ENCODE results near the gene GGA1. TPM values are rescaled to one million over a fixed set of nuclear protein-coding genes. Genes with fewer than 3 reads are reported as not detected.

The GGA1 gene
- total and polyA plus RNA-seq, 2 of the 4 experiments (the other 2 are of a cell fraction), result 17.2 to 48.5 TPM

- H2BK15ac ChIP-seq (ENCODE audit: low read depth, low read length), result 0 out of 3 replicates have a peak overlapping the region, but pooled peaks have one; percentile 56
- DNase-seq (no peak), ATAC-seq (ENCODE audit: low read depth) (peak; percentile 1)
- H3K4me3 ChIP-seq (ENCODE audit: insufficient read depth, low read depth, low read length), result peak overlapping the region; percentile 92
- peak overlapping the region; percentile 98 for H2BK5ac ChIP-seq (ENCODE audit: low read depth, low read length, poor library complexity, severe bottlenecking)
- H4K5ac ChIP-seq (ENCODE audit: low read depth, low read length), result peak overlapping the region; percentile 93
- H3K79me1 ChIP-seq (ENCODE audit: low read depth in 1 of 2, low read length in 2 of 2), result peaks cover 12 to 62% of the 10 kb centered on the region in 2 experiments; a peak in 3 of 4 replicates
- H3K36me3 ChIP-seq (ENCODE audit: control insufficient read depth, insufficient read depth, low read length), result peaks cover 28% of the 10 kb centered on the region
- H3K23ac ChIP-seq (ENCODE audit: low read depth, low read length), result peak overlapping the region; percentile 100
- H3K27me3 ChIP-seq (ENCODE audit: control insufficient read depth, insufficient read depth, low read length), result no peaks in the 10 kb centered on the region
- H2BK20ac ChIP-seq (ENCODE audit: low read depth, low read length), result peak overlapping the region; percentile 24
- H2AFZ ChIP-seq (replicated peaks; ENCODE audit: low read length, poor library complexity), result peak overlapping the region; percentile 77
- peak overlapping the region; percentile 100 for H3K56ac ChIP-seq (ENCODE audit: extremely low read depth, insufficient read depth, low read length)
- peaks cover 15% of the 10 kb centered on the region for H3K4me1 ChIP-seq (ENCODE audit: control insufficient read depth, insufficient read depth, low read length)
- H3K9me3 ChIP-seq (ENCODE audit: control insufficient read depth, insufficient read depth, low read length), result no peaks in the 10 kb centered on the region
- intact Hi-C loops (cut with micrococcal nuclease), result loop anchor here (1.0 to 5.0 kb wide), 2 partner anchors 33 to 129 kb away; no protein-coding TSS in a partner anchor
- H3K18ac ChIP-seq (ENCODE audit: low read depth, low read length), result peak overlapping the region; percentile 87
- peak overlapping the region; percentile 87 for H2BK120ac ChIP-seq (ENCODE audit: low read depth, low read length)
- H2AK5ac ChIP-seq (ENCODE audit: low read depth, low read length), result peak overlapping the region; percentile 99
- H2AK9ac ChIP-seq (replicated peaks; ENCODE audit: low read depth, low read length, poor library complexity), result peak overlapping the region; percentile 100
- no peaks in the 10 kb centered on the region; the same call in 1 of the 2 replicates for H3K9me1 ChIP-seq (ENCODE audit: insufficient read depth, low read length)
- peak overlapping the region; percentile 98 for H4K91ac ChIP-seq (ENCODE audit: insufficient read depth, low read depth, low read length)
- TF ChIP-seq ELK1 (IDR thresholded peaks at IDR 0.05; ENCODE audit: borderline replicate concordance, low read depth, low read length) (no peak), RAD21 (IDR thresholded peaks at IDR 0.05; ENCODE audit: low read length) (no peak), CHD1 (IDR thresholded peaks at IDR 0.05; ENCODE audit: low read depth, low read length) (peak; percentile 88; the same call in 1 of the 2 replicates)
- TSS peak; percentile 62 for BruUV-seq (replicated peaks)
- CTCF ChIA-PET, result interaction anchor here (1.2 kb wide), 1 partner anchor 18 kb away, joined by 4 read pairs; no protein-coding TSS in a partner anchor
- dilution Hi-C loops (cut with HindIII; ENCODE audit: low sequenced_read_pairs, unreplicated experiment), result no loop called here
- H3K4me2 ChIP-seq (ENCODE audit: low read depth, low read length), result peak overlapping the region; percentile 89
- POLR2A ChIA-PET (ENCODE audit: unreplicated experiment), result interaction anchor here (0.7 to 2.8 kb wide), 6 partner anchors 17 to 65 kb away, joined by 3 to 14 read pairs (median 4); partner anchors contain the start of gene PDXP
- H4K8ac ChIP-seq (ENCODE audit: low read depth in 2 of 2, low read length in 2 of 2), result peak overlapping the region; percentile 89 to 93
- H3K14ac ChIP-seq (replicated peaks; ENCODE audit: low read depth, low read length), result peak overlapping the region; percentile 100
- H4K20me1 ChIP-seq (ENCODE audit: insufficient read depth, low read length), result peaks cover 61% of the 10 kb centered on the region
- peak overlapping the region; percentile 98 for H3K27ac ChIP-seq (ENCODE audit: insufficient read depth, low read length)
- in situ Hi-C loops (cut with MboI; ENCODE audit: low sequenced_read_pairs), result no loop called here
- WGBS, 2 experiments (ENCODE audit: extremely low coverage in 2 of 2, insufficient read length in 1 of 2), result no CpG with 5 or more reads among the region's 17 CpGs
- peak overlapping the region; percentile 97 for H3K9ac ChIP-seq (ENCODE audit: low read depth, low read length)
- peak overlapping the region; percentile 99 for H3K4ac ChIP-seq (ENCODE audit: low read depth, low read length)
These were observed 67.5 kb downstream of the GGA1 start for GRCh38 chr22:37675930-37676735.

Data from IMR-90 (cell line).